ENCODE results near the gene AOAH.
"Not testable (repeated sequence)": the region's sequence is repeated elsewhere in the genome, so short reads cannot be mapped to it uniquely, and the experiment has no call there.

DNA sequence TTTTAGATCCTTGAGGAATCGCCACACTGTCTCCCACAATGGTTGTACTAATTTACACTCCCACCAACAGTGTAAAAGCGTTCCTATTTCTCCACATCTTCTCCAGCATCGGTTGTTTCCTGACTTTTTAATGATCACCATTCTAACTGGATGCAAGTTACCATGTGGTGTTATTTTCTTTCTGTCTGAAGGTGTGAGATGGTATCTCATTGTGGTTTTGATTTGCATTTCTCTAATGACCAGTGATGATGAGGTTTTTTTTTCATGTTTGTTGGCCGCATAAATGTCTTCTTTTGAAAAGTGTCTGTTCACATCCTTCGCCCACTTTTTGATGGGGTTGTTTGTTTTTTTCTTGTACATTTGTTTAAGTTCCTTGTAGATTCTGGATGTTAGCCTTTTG is 20.4 kb downstream of the AOAH start:
- not testable (repeated sequence) for TF ChIP-seq POLR2AphosphoS5 (IDR thresholded peaks at IDR 0.05; ENCODE audit: insufficient read depth in 1 of 2, low read depth in 1 of 2); POLR2A (IDR thresholded peaks at IDR 0.05)
- TF ChIP-seq, protein P1, sequence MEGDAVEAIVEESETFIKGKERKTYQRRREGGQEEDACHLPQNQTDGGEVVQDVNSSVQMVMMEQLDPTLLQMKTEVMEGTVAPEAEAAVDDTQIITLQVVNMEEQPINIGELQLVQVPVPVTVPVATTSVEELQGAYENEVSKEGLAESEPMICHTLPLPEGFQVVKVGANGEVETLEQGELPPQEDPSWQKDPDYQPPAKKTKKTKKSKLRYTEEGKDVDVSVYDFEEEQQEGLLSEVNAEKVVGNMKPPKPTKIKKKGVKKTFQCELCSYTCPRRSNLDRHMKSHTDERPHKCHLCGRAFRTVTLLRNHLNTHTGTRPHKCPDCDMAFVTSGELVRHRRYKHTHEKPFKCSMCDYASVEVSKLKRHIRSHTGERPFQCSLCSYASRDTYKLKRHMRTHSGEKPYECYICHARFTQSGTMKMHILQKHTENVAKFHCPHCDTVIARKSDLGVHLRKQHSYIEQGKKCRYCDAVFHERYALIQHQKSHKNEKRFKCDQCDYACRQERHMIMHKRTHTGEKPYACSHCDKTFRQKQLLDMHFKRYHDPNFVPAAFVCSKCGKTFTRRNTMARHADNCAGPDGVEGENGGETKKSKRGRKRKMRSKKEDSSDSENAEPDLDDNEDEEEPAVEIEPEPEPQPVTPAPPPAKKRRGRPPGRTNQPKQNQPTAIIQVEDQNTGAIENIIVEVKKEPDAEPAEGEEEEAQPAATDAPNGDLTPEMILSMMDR (IDR thresholded peaks at IDR 0.05): not testable (repeated sequence)
